GOT3 (cell line): ENCODE data around the gene CLN6.
"Not testable (repeated sequence)": the region's sequence is repeated elsewhere in the genome, so short reads cannot be mapped to it uniquely, and the experiment has no call there.

Source experiments
- DNase-seq: peaks from one replicate; lab custom pipeline; 2025; ENCODE audit warnings: mixed read lengths; lab: John Stamatoyannopoulos, UW

Gene CLN6

GRCh38 chr15:68190048-68190447 is 39.5 kb downstream of the CLN6 start:
- DNase-seq: no peak

GRCh38 chr15:68188647-68189046 is 40.9 kb downstream of the CLN6 start:
- no peak for DNase-seq

GRCh38 chr15:68187559-68187958 is 42.0 kb downstream of the CLN6 start:
- no peak for DNase-seq

GRCh38 chr15:68186671-68187397 is 42.7 kb downstream of the CLN6 start:
- no peak for DNase-seq

GRCh38 chr15:68184616-68185480 is 44.7 kb downstream of the CLN6 start:
- no peak for DNase-seq

GRCh38 chr15:68183616-68184315 is 45.8 kb downstream of the CLN6 start:
- no peak for DNase-seq

- no peak for DNase-seq
Observed at GRCh38 chr15:68177742-68178141, 51.8 kb downstream of the CLN6 start.

- DNase-seq: no peak
Observed at GRCh38 chr15:68176601-68177000, 52.9 kb downstream of the CLN6 start.

GRCh38 chr15:68175526-68175925 is 54.0 kb downstream of the CLN6 start:
- DNase-seq: no peak

GRCh38 chr15:68173119-68173518 is 56.4 kb downstream of the CLN6 start:
- DNase-seq: no peak

GRCh38 chr15:68172037-68172436 is 57.5 kb downstream of the CLN6 start:
- not testable (repeated sequence) for DNase-seq

GRCh38 chr15:68166847-68167246 is 62.7 kb downstream of the CLN6 start:
- no peak for DNase-seq

- DNase-seq: no peak
Observed at GRCh38 chr15:68163191-68163590, 66.3 kb downstream of the CLN6 start.

GRCh38 chr15:68158046-68158628 is 71.4 kb downstream of the CLN6 start:
- no peak for DNase-seq

- no peak for DNase-seq
Observed at GRCh38 chr15:68157074-68157473, 72.5 kb downstream of the CLN6 start.
